ENCODE measurements around the gene SOWAHC.

DNA sequence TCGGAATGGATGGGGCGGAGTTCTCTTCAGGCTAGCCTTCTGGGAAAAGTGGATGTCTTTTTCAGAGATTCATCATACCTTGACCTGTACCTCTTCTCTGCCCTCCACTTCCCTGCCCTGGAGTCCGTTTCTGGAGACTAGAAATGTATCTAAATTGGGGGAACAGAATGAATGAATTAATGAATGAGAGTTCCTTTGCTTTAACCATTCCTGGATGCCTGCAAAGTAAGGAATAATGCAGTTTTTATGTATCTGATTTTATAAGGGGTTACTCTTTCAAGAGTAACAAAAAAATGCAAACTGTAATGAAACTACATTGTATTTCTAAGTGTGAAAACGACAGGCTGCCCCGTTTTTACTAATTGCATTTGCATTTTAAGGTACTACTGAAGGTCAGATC, 2.0 kb downstream of the SOWAHC start:
- TF ChIP-seq, protein P1, sequence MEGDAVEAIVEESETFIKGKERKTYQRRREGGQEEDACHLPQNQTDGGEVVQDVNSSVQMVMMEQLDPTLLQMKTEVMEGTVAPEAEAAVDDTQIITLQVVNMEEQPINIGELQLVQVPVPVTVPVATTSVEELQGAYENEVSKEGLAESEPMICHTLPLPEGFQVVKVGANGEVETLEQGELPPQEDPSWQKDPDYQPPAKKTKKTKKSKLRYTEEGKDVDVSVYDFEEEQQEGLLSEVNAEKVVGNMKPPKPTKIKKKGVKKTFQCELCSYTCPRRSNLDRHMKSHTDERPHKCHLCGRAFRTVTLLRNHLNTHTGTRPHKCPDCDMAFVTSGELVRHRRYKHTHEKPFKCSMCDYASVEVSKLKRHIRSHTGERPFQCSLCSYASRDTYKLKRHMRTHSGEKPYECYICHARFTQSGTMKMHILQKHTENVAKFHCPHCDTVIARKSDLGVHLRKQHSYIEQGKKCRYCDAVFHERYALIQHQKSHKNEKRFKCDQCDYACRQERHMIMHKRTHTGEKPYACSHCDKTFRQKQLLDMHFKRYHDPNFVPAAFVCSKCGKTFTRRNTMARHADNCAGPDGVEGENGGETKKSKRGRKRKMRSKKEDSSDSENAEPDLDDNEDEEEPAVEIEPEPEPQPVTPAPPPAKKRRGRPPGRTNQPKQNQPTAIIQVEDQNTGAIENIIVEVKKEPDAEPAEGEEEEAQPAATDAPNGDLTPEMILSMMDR (IDR thresholded peaks at IDR 0.05) = no peak
- no peak for TF ChIP-seq POLR2A (IDR thresholded peaks at IDR 0.05)

Measured in uterus (tissue), 2 donors.